Measurements from ENCODE around the gene WWOX. TPM values are rescaled to one million over a fixed set of nuclear protein-coding genes. Genes with fewer than 3 reads are reported as not detected.

The WWOX gene
- polyA plus RNA-seq, 1 donor from 2014 or later, result 25.6 TPM

GRCh38 chr16:79061181-79061580 lies 961.7 kb downstream of the WWOX start:
- no peaks in the 10 kb centered on the region for H3K79me2 ChIP-seq (replicated peaks; ENCODE audit: insufficient read depth, low read length)
- no peaks in the 10 kb centered on the region for H3K9me3 ChIP-seq (ENCODE audit: low read length)
- no peak overlapping the region for H3K4me2 ChIP-seq (ENCODE audit: low read length)
- H2AFZ ChIP-seq (ENCODE audit: low read depth, low read length), result no peak overlapping the region
- no peaks in the 10 kb centered on the region for H3K9me2 ChIP-seq (ENCODE audit: insufficient read depth, low read length)
- no peak overlapping the region for H3K4me3 ChIP-seq (ENCODE audit: low read length)
- TF ChIP-seq TAF1 (IDR thresholded peaks at IDR 0.05; ENCODE audit: low read depth) (no peak), CTCF (IDR thresholded peaks at IDR 0.05; ENCODE audit: poor library complexity, severe bottlenecking) (no peak), SMC3 (conservative IDR thresholded peaks at IDR 0.05; ENCODE audit: poor library complexity) (no peak), RAD21 (conservative IDR thresholded peaks at IDR 0.05) (no peak), EP300 (conservative IDR thresholded peaks at IDR 0.05; ENCODE audit: poor library complexity, severe bottlenecking) (no peak), EZH2 (IDR thresholded peaks at IDR 0.05; ENCODE audit: borderline replicate concordance, insufficient read depth, low read length, poor library complexity, severe bottlenecking) (no peak), POLR2AphosphoS5 (IDR thresholded peaks at IDR 0.05) (no peak), MXI1 (conservative IDR thresholded peaks at IDR 0.05; ENCODE audit: poor library complexity, severe bottlenecking) (no peak), REST (IDR thresholded peaks at IDR 0.05; ENCODE audit: borderline replicate concordance) (no peak)
- H3K36me3 ChIP-seq (ENCODE audit: insufficient read depth, low read length), result no peaks in the 10 kb centered on the region
- H3K9ac ChIP-seq (ENCODE audit: low read length), result no peak overlapping the region
- H4K20me1 ChIP-seq (ENCODE audit: insufficient read depth), result no peaks in the 10 kb centered on the region
- no peak overlapping the region for H3K27ac ChIP-seq (ENCODE audit: low read length)
- no peaks in the 10 kb centered on the region for H3K27me3 ChIP-seq (ENCODE audit: insufficient read depth, low read depth, low read length)
- no peaks in the 10 kb centered on the region for H3F3A ChIP-seq (ENCODE audit: insufficient read depth, low read length, poor library complexity, severe bottlenecking)

GRCh38 chr16:79062336-79062735 lies 962.9 kb downstream of the WWOX start:
- Histone ChIP-seq H3K9ac (ENCODE audit: low read length) (no peak overlapping the region), H3K9me2 (ENCODE audit: insufficient read depth, low read length) (no peaks in the 10 kb centered on the region), H3K79me2 (replicated peaks; ENCODE audit: insufficient read depth, low read length) (no peaks in the 10 kb centered on the region), H3F3A (ENCODE audit: insufficient read depth, low read length, poor library complexity, severe bottlenecking) (no peaks in the 10 kb centered on the region), H2AFZ (ENCODE audit: low read depth, low read length) (no peak overlapping the region), H3K4me2 (ENCODE audit: low read length) (no peak overlapping the region), H3K27me3 (ENCODE audit: insufficient read depth, low read depth, low read length) (no peaks in the 10 kb centered on the region), H3K4me3 (ENCODE audit: low read length) (no peak overlapping the region), H3K9me3 (ENCODE audit: low read length) (no peaks in the 10 kb centered on the region), H3K27ac (ENCODE audit: low read length) (no peak overlapping the region), H3K36me3 (ENCODE audit: insufficient read depth, low read length) (no peaks in the 10 kb centered on the region), H4K20me1 (ENCODE audit: insufficient read depth) (no peaks in the 10 kb centered on the region)
- TF ChIP-seq REST (IDR thresholded peaks at IDR 0.05; ENCODE audit: borderline replicate concordance) (peak; percentile 45), POLR2AphosphoS5 (IDR thresholded peaks at IDR 0.05) (peak; percentile 54), MXI1 (conservative IDR thresholded peaks at IDR 0.05; ENCODE audit: poor library complexity, severe bottlenecking) (no peak), SMC3 (conservative IDR thresholded peaks at IDR 0.05; ENCODE audit: poor library complexity) (no peak), EZH2 (IDR thresholded peaks at IDR 0.05; ENCODE audit: borderline replicate concordance, insufficient read depth, low read length, poor library complexity, severe bottlenecking) (no peak)

Measured in neural cell (in vitro differentiated cells).